Lower leg skin (tissue), 4 donors: ENCODE results near the gene PSENEN. TPM values are rescaled to one million over a fixed set of nuclear protein-coding genes. Genes with fewer than 3 reads are reported as not detected.
A peak's percentile ranks its signal among the peaks of the same experiment; 100 is the strongest.

ENCODE experiments used
- DNase-seq, 2 donors: peaks; one replicate each; pipeline ENCODE4 v3.0.0-alpha.2; 2019; ENCODE audit warnings: low spot score in 2 of 2
- H3K4me3 ChIP-seq: fragments of 200-600 bp; sonication (generic); 2 replicates; pipeline ENCODE4 v1.5.1; 2017; ENCODE audit warnings: mild to moderate bottlenecking, low read depth; ENCODE audit not compliant: poor library complexity, severe bottlenecking
- POLR2A ChIP-seq, 2 donors: fragments of 450-650 bp; IDR thresholded peaks; one replicate each; pipeline ENCODE4 v1.6.1; 2016 to 2017; ENCODE audit warnings: antibody characterized with exemption in 2 of 2, mild to moderate bottlenecking in 1 of 2, moderate library complexity in 1 of 2
- WGBS, 2 donors: methylation state at CpG; one replicate each; pipeline ENCODE4 v1.1.5; 2018; 5-methylcytosine and 5-hydroxymethylcytosine counted together
- intact Hi-C: fragments of 100-400 bp; cut with DNase I; formaldehyde crosslinking; loops from one replicate; pipeline ENCODE4 v1.15.0; 2023; ENCODE audit warnings: low total_unique reads
- total RNA-seq, 4 donors: library from RNA; depleted of rRNA; stranded (reverse); fragments of >200 nt; gene quantifications; one replicate each; pipeline ENCODE4 v1.1.0, GENCODE V29; 2016
- TF ChIP-seq, protein P1 (sequence below), 3 donors: fragments of 450-650 bp; IDR thresholded peaks; one replicate each; pipeline ENCODE4 v1.5.1; 2016; ENCODE audit warnings: antibody characterized with exemption in 3 of 3, mild to moderate bottlenecking in 3 of 3, moderate library complexity in 2 of 3

Gene PSENEN
- total RNA-seq, 4 donors from 2014 or later = 13.7 to 47.4 (median 30.8) TPM

DNA sequence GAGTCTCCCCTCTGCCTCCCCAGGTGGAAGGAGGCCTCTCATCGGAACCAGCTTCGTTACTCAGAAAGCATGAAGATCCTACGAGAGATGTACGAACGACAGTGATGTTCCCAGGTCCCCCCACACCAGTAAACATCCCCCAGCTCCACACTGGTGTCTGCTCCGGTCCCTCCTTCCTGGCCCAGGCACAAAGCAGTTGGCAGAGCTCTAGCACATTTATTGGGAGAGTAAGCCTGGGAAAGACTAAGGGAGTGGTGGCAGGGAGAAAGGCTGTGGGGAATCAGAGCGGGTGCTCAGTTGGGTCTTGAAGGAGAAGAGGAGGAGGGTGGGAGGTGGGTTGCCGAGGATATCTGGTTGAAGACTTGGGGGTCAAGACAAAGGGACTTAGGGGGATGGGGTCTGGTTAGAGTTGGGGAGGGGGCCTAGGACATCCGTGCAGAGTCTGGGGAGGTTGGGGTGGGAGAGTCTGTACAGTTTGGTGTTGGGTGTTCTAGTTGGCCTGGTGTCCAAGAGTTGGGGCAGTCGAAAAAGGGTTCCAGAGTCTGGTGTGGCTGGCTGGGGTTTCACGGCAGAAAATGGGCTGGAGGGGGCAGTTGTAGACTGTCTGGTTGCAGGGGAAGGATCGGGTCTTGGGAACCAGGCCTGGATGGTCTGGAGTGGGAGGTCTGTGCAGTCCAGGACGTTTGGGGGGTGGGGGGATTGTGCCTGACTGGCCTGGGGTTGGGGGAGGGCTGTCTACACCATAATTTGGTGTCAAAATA, 9.1 kb downstream of the PSENEN start:
- intact Hi-C loops = no loop called here
- H3K4me3 ChIP-seq = no peak overlapping the region
- WGBS, 2 donors = 80 to 81% methylated on average over 13 of the region's 13 CpGs

DNA sequence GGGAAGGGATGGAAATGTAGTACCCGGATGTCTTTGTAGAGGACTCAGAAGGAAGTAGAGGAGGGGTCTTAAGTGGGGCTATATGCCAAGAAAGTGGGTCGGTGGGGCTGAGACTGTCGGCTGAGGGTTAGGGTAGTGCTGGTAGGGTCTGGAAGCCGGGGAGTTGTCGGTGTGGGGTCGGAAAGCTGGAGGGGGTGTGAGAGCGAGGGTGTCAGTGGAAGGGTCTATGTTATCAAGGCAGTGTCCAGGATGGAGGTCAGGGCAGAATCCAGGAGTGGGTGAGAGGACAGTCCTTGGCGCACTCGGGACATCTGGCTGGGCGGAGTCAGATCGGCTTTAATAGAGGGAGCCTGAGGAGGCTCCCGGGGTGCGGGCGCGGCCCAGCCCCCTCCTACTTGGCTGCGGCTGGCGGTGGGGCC, 9.7 kb downstream of the PSENEN start:
- no peak overlapping the region for H3K4me3 ChIP-seq
- 28 to 33% methylated on average over 17 of the region's 17 CpGs for WGBS, 2 donors
- intact Hi-C loops = no loop called here
- TF ChIP-seq POLR2A (IDR thresholded peaks at IDR 0.05) = no peak
- TF ChIP-seq, protein P1, sequence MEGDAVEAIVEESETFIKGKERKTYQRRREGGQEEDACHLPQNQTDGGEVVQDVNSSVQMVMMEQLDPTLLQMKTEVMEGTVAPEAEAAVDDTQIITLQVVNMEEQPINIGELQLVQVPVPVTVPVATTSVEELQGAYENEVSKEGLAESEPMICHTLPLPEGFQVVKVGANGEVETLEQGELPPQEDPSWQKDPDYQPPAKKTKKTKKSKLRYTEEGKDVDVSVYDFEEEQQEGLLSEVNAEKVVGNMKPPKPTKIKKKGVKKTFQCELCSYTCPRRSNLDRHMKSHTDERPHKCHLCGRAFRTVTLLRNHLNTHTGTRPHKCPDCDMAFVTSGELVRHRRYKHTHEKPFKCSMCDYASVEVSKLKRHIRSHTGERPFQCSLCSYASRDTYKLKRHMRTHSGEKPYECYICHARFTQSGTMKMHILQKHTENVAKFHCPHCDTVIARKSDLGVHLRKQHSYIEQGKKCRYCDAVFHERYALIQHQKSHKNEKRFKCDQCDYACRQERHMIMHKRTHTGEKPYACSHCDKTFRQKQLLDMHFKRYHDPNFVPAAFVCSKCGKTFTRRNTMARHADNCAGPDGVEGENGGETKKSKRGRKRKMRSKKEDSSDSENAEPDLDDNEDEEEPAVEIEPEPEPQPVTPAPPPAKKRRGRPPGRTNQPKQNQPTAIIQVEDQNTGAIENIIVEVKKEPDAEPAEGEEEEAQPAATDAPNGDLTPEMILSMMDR (IDR thresholded peaks at IDR 0.05) = no peak
- DNase-seq = no peak

More for the DNA sequence above, 9.1 kb downstream of the PSENEN start:
- TF ChIP-seq, protein P1 (IDR thresholded peaks at IDR 0.05) = no peak
- TF ChIP-seq POLR2A (IDR thresholded peaks at IDR 0.05) = no peak
- DNase-seq = peak in 1 of 2 donors; percentile 84

DNA sequence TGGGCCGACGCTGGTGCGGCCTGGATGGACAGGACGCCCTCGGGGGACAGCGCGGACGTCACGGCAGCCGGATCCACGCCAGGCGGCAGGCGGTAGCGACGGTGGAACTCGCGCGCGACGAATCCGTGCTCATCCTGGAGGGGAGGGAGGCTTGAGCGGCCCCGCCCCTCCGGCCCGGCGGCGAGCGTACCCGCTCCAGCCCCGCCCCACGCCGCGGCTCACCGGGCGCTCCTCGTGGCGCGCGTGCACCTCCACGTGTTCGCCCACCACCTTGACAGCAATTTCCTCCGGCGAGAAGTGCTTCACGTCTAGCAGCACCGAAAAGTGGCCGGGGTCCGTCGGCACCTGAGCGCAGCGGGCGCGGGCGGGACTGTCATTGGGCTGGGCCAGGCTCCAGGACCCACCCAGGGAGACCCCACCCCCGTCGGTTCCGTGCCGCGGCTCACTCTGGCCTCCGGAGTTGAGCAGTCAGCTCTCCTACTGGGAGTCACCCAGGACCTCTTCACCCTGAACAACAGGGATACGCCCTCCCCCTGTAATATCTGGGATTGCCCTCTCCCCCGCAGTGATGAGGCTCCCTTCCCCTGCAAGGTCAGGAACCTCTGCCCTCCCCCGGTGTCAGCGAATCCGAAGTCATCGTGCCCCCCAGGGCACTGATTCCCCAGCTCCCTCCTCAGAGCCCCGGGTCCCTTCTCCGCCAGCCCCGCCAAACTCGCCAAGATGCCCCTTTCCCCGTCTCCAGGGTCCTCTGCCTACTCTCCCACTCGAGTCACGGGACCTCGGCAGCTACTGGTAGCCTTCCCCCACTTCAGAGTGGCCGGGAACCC, 10.3 kb downstream of the PSENEN start:
- DNase-seq = peak; percentile 70 to 96
- TF ChIP-seq POLR2A (IDR thresholded peaks at IDR 0.05) = no peak
- TF ChIP-seq, protein P1 (IDR thresholded peaks at IDR 0.05) = no peak
- WGBS, 2 donors = 10 to 22% methylated on average over 16 to 29 of the region's 74 CpGs
- intact Hi-C loops = no loop called here
- H3K4me3 ChIP-seq = no peak overlapping the region

DNA sequence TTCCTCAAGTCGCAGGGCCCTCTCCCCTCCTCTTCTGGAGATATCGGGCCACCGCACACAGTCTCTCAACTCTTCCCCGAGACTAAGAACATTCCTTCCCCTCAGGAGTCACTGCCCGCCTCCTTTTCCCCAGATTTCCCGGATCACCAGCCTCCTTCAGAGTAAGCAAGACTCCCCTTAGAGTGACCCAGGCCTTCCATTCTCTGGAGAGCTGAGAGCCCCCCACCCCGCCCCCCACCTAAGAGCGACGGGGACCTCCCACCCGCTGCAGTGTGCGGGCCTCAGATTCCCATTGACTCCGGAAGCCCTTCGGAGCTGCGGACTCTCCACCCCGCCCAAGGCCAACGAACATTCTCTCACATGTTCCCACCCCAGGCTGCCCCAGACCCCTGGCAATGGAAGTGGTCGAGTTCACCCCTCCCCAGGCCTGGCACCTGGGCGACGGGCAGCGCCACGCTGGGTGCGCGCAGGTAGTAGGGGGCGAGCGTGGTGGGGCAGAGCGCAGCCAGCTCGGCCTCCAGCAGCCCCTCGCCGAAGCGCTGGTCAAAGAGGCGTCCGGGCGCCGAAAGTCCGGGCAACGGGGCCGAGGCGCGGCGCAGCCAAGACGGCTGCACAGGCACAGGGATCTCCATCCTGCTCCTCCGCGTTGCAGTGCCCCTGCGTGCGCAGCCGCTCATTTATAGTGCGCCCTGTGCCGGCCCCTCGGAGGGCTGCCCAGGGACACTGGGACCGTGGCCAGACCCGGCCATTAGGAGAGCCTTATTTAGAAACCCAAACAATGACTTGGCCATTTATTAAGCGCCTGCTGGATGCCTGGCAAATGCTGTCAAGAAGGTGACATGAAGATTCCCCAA, 11.2 kb downstream of the PSENEN start, which contains the start of gene HSPB6:
TSS of gene HSPB6 (minus strand) at position 653 of the 854 bp plus-strand sequence. CDS start at position 632, 21 bp downstream.
- 22 to 24% methylated on average over 19 to 38 of the region's 52 CpGs for WGBS, 2 donors
- peak within 1 kb of the TSS; percentile 2 for H3K4me3 ChIP-seq
- no peak for TF ChIP-seq POLR2A (IDR thresholded peaks at IDR 0.05)
- TF ChIP-seq, protein P1 (IDR thresholded peaks at IDR 0.05) = no peak
- DNase-seq = peak in 1 of 2 donors; percentile 90
- intact Hi-C loops = no loop called here

DNA sequence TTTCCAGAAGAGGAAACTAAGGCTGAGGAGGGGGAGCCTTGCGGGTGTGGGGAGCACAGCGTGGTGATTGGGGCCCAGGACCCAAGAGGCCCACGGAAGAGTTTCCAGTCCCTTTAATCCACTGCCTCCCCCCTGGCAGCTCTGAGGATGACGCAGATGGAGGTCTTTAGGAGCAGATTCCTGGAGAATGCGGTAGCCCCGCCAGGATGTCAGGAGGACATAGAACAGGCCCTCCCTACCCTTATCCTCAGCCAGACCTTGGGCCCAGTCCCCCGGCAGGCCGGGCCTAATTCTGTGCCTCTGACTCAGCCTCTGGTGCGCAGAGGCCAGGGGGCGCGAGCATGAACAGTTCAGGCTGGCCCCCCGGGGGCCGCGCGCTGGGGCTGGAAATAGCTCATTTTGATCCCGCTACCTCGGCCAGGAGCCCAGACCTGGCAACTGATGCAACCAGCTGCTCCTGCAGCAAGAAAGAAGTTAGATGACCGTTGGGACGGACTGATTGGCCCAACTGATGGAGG, 11.8 kb downstream of the PSENEN start:
- WGBS, 2 donors = 6 to 7% methylated on average over 16 to 19 of the region's 19 CpGs
- no peak for TF ChIP-seq POLR2A (IDR thresholded peaks at IDR 0.05)
- TF ChIP-seq, protein P1 (IDR thresholded peaks at IDR 0.05) = no peak
- peak; percentile 68 to 95 for DNase-seq
- intact Hi-C loops = no loop called here
- H3K4me3 ChIP-seq = peak overlapping the region; percentile 2
